IPS-18c (cell line): ENCODE measurements around the gene GPR153.
"Not testable (repeated sequence)": the region's sequence is repeated elsewhere in the genome, so short reads cannot be mapped to it uniquely, and the experiment has no call there.

Experiments
- H3K4me3 ChIP-seq: 2 replicates; pipeline ENCODE4 v1.7.0; 2013; ENCODE audit warnings: low read depth, mild to moderate bottlenecking, low read length, moderate library complexity; ENCODE audit not compliant: insufficient read depth
- H3K9me3 ChIP-seq: one replicate; pipeline ENCODE4 v1.6.1; 2013; ENCODE audit warnings: mild to moderate bottlenecking, low read length, moderate library complexity; ENCODE audit not compliant: control insufficient read depth, insufficient read depth

The GPR153 gene

DNA sequence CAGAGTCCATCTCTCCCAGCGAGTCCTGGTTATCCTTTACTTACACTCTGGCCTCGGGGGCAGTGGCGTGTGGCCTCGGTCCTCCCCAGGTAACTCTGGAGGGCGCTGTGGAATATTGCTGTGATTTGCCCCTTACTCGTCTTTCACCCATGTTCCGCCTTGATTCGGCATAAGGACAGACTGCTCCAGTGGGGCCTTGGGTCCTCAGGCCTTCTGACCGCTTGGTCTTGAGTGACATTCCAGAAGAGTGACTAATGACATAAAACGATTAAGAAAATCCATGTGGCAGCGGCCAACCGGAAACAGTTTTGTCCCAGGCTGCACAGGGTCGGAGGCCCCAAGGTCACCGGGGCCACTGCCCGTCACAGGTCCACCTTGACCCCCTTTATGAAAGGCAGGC, 36.2 kb downstream of the GPR153 start:
- Histone ChIP-seq H3K9me3 (no peaks in the 10 kb centered on the region), H3K4me3 (no peak overlapping the region)

DNA sequence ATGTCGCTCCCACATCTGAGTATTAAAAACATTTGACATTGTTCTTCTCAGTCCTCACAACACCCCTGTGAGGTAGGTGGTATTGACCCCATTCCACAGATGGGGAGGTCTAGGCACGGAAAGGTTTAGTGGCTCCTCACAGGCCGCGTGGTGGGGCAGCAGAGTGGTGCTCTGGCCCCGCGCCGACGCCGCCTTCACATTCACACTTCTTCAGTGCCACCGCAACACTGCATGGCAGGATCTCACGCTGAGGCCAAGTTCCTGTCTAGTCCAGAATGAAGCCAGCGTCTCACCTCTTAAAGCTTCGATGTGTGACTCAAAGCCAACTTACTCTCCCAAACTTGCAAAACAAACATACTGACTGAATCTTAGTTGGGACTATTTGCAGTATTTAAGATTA, 37.3 kb downstream of the GPR153 start:
- Histone ChIP-seq H3K9me3 (no peaks in the 10 kb centered on the region), H3K4me3 (no peak overlapping the region)

DNA sequence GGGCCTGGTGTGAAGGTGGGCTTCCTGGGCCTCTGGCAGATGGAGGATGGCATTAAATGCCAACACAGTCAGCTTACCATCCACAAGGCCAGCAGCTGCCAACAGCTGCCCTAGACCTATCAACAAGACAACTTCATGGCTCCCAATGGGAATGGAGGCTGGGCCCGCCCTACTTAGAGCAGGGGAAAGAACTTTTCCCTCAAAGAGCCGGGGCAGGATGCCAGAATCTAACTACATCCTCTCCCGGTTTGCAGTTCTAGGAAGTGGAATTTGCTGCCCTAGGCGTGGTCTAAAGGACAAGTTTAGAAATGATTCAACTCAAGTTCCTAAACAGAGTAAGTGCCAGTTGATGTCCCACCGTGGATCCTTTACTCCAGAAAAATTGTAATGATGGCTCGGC, 38.3 kb downstream of the GPR153 start:
- Histone ChIP-seq H3K9me3 (no peaks in the 10 kb centered on the region), H3K4me3 (no peak overlapping the region)

GRCh38 chr1:6221210-6221784, 39.6 kb downstream of the GPR153 start:
- Histone ChIP-seq H3K9me3 (peaks cover 2% of the 10 kb centered on the region), H3K4me3 (no peak overlapping the region)

DNA sequence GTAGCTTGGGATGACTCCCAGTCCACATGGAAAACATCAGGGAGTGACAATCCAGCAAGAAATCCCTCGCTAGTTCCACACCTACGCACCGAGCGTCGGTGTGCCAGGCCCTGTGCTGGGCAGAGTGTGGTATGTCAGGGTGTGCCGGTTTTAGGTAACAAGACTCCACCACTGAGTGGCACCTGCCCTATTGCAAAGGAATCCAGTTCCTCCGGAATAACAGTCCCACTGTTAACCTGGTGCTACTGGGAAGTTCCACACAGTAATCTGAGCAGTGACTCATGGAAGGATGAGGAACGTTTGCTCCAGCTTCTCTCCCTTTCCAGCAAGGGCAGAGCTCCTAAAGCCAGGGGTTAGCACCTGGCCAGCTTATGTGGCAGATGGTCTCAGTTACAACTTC, 40.7 kb downstream of the GPR153 start:
- no peak overlapping the region for H3K4me3 ChIP-seq
- peaks cover 2% of the 10 kb centered on the region for H3K9me3 ChIP-seq

DNA sequence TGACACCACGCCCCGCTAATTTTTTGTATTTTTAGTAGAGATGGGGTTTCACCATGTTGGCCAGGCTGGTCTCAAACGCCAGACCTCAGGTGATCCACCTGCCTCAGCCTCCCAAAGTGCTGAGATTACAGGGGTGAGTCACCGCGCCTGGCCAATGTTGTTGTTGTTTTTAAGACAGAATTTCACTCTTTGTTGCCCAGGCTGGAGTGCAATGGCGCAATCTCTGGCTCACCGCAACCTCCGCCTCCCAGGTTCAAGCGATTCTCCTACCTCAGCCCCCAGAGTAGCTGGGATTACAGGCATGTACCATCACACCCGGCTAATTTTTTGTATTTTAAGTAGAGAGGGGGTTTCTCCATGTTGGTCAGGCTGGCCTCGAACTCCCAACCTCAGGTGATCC, 41.3 kb downstream of the GPR153 start:
- not testable (repeated sequence) for H3K4me3 ChIP-seq, H3K9me3 ChIP-seq

GRCh38 chr1:6218375-6219164, 42.3 kb downstream of the GPR153 start:
- H3K9me3 ChIP-seq, result peaks cover 2% of the 10 kb centered on the region
- no peak overlapping the region for H3K4me3 ChIP-seq

GRCh38 chr1:6212193-6212959, 48.5 kb downstream of the GPR153 start:
- H3K9me3 ChIP-seq, result peaks cover under 1% of the 10 kb centered on the region
- no peak overlapping the region for H3K4me3 ChIP-seq

- H3K4me3 ChIP-seq, result no peak overlapping the region
- no peaks in the 10 kb centered on the region for H3K9me3 ChIP-seq
Observed at GRCh38 chr1:6211731-6212130, 49.2 kb downstream of the GPR153 start.

- no peaks in the 10 kb centered on the region for H3K9me3 ChIP-seq
- H3K4me3 ChIP-seq, result no peak overlapping the region; the same call in 1 of the 2 replicates
Observed at GRCh38 chr1:6210591-6211355, 50.1 kb downstream of the GPR153 start.

- peak overlapping the region; percentile 58 for H3K4me3 ChIP-seq
Observed at GRCh38 chr1:6209661-6210580, 51.0 kb downstream of the GPR153 start.

DNA sequence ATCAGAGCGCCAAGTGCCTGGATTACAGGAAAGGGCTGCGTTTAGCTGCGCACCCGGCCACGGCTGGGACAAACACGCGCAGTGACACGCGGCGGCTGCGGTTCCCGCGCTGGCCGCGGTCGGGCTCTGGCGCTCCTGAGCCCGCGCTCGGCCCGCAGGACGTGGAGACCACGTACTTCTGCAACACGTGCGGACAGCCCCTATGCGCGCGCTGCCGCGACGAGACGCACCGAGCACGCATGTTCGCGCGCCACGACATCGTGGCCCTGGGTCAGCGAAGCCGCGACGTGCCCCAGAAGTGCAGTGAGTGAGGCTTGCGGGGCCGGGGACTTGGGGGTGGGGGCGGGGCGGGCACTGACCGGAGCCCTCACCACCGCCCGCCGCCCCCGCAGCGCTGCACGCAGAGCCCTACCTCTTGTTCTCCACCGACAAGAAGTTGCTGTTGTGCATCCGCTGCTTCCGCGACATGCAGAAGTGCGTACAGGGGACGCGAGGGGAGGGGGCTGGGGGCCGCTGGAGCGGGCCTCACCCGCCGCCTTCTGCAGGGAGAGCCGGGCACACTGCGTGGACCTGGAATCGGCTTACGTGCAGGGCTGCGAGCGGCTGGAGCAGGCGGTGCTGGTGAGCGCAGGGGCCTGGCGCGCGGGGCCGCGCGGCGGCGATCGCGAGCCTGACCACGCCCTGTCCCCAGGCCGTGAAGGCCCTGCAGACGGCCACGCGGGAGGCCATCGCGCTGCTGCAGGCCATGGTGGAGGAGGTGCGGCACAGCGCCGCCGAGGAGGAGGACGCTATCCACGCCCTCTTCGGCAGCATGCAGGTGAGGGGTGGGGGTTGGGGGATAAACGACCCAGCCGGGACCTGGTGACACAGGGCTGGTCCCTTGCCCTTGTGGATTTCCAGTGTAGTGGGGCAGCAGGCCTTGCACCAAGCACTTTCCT, 51.9 kb downstream of the GPR153 start:
- H3K4me3 ChIP-seq, result peak overlapping the region; percentile 58
- no peaks in the 10 kb centered on the region for H3K9me3 ChIP-seq

More at GRCh38 chr1:6209661-6210580, 51.0 kb downstream of the GPR153 start:
- H3K9me3 ChIP-seq, result no peaks in the 10 kb centered on the region

- H3K4me3 ChIP-seq, result no peak overlapping the region; the same call in 1 of the 2 replicates
Observed at GRCh38 chr1:6207921-6208320, 53.0 kb downstream of the GPR153 start.

DNA sequence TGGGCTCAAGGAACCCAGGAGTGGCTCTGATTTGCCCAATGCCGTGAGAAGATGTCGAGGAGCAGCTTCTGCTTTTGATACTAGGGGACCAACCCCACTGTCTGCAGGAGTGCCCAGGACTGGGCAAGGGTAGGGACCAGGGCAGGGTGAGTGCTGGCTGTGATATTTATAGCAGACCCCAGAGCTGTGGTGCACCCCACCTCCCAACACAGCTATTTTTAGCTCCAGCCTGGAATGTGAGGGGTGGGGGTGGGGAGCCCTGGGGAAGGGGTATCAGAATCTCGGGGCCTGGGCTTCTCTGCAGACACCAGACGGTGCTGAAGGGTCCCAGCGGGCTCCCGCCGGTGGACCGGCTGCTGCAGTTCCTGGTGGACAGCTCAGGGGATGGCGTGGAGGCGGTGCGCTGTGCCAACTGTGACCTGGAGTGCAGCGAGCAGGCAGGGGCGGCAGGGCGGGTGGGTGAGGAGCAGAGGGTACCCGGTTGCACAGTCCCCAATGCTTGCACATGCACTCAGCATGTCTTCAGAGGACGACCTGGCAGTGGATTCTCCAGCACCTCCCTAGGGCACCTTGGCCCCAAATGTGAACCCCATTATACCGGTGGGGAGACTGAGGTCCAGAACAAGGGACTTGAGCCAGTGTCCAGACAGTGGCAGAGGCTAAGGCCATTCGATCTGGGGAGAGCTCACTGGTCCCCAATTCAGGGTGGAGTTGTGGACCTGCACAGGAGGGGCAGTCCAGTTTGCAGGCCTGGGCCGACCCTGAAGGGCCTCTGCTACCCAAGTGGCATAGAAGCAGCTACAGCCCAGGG, 53.6 kb downstream of the GPR153 start:
- no peaks in the 10 kb centered on the region for H3K9me3 ChIP-seq
- peak overlapping the region; percentile 20 for H3K4me3 ChIP-seq

More at GRCh38 chr1:6207921-6208320, 53.0 kb downstream of the GPR153 start:
- no peaks in the 10 kb centered on the region for H3K9me3 ChIP-seq

- H3K4me3 ChIP-seq, result peak overlapping the region; percentile 63; the same call in 1 of the 2 replicates
- no peaks in the 10 kb centered on the region for H3K9me3 ChIP-seq
Observed at GRCh38 chr1:6206520-6206855, 54.4 kb downstream of the GPR153 start.
